OCI-LY1 (cell line): ENCODE results near the gene GRID2.

Source experiments
- EZH2 ChIP-seq: fragments of 200-600 bp; sonication (generic), shearing (Covaris generic); IDR thresholded peaks from 2 replicates; pipeline ENCODE4 v1.8.0; 2017; ENCODE audit warnings: borderline replicate concordance, mixed run types, mild to moderate bottlenecking, antibody characterized with exemption, low read length, moderate library complexity, mixed read lengths
- TF ChIP-seq, protein P1 (sequence below): fragments of 200-600 bp; sonication (generic), shearing (Covaris generic); IDR thresholded peaks from 2 replicates; pipeline ENCODE4 v1.5.1; 2017; ENCODE audit warnings: mild to moderate bottlenecking, antibody characterized with exemption, low read length, moderate library complexity, mixed read lengths

DNA sequence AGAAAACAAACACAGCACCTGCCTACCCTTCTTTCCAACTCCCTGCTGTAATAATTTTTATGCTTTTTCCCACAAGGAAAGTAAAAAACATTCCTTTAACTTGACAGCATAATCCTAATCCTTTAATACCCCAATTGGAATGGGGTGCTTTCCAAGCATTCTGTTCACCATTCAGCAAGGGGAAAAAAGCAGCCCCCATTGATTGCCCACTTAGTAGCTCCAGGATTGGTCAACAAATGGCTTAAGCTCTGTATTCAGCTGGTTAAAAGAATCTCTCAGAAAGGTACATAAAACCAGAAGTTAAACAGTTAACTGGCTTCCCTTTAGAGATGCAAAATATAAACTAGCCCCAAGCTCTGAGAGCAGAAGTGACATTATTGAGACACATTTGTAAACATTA, 1330.0 kb downstream of the GRID2 start:
- TF ChIP-seq, protein P1, sequence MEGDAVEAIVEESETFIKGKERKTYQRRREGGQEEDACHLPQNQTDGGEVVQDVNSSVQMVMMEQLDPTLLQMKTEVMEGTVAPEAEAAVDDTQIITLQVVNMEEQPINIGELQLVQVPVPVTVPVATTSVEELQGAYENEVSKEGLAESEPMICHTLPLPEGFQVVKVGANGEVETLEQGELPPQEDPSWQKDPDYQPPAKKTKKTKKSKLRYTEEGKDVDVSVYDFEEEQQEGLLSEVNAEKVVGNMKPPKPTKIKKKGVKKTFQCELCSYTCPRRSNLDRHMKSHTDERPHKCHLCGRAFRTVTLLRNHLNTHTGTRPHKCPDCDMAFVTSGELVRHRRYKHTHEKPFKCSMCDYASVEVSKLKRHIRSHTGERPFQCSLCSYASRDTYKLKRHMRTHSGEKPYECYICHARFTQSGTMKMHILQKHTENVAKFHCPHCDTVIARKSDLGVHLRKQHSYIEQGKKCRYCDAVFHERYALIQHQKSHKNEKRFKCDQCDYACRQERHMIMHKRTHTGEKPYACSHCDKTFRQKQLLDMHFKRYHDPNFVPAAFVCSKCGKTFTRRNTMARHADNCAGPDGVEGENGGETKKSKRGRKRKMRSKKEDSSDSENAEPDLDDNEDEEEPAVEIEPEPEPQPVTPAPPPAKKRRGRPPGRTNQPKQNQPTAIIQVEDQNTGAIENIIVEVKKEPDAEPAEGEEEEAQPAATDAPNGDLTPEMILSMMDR, result no peak
- no peak for TF ChIP-seq EZH2
